Endothelial cell of umbilical vein (primary cell): ENCODE results near the gene CFAP20DC.

ENCODE experiments used
- POLR2A ChIP-seq: IDR thresholded peaks from 2 replicates; pipeline ENCODE4 v1.6.1; 2012; ENCODE audit warnings: low read depth, mild to moderate bottlenecking, control low read depth, low read length
- TF ChIP-seq, protein P1 (sequence below), 2 donors: IDR thresholded peaks; 1 replicate in 1 of 2; 2 replicates in 1 of 2; pipeline ENCODE4 v1.5.1; 2011; ENCODE audit warnings: low read length in 2 of 2, mild to moderate bottlenecking in 2 of 2, moderate library complexity in 2 of 2, control low read depth in 1 of 2, inconsistent platforms in 1 of 2, low read depth in 1 of 2; ENCODE audit not compliant: insufficient read depth in 1 of 2; ENCODE audit errors: extremely low read depth in 1 of 2

DNA sequence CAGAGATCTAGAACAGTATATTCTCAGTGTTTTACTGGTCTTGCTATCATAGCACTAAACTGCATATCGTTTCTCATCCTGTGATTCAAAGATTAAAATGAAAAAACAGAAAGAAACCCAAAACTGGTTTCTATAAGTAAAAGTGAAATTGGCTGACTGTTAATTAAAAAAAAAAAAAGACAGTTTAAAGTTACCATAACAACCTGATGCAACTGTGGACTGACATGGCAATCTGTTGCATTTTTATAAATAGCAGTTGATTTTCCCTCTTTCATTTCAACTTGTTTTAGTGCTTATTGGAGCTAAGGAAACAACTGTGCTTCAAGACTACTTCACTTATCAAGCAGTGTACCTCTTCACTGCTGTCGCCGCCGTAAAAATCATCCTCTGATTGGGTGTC, 186.6 kb downstream of the CFAP20DC start:
- no peak for TF ChIP-seq POLR2A
- TF ChIP-seq, protein P1, sequence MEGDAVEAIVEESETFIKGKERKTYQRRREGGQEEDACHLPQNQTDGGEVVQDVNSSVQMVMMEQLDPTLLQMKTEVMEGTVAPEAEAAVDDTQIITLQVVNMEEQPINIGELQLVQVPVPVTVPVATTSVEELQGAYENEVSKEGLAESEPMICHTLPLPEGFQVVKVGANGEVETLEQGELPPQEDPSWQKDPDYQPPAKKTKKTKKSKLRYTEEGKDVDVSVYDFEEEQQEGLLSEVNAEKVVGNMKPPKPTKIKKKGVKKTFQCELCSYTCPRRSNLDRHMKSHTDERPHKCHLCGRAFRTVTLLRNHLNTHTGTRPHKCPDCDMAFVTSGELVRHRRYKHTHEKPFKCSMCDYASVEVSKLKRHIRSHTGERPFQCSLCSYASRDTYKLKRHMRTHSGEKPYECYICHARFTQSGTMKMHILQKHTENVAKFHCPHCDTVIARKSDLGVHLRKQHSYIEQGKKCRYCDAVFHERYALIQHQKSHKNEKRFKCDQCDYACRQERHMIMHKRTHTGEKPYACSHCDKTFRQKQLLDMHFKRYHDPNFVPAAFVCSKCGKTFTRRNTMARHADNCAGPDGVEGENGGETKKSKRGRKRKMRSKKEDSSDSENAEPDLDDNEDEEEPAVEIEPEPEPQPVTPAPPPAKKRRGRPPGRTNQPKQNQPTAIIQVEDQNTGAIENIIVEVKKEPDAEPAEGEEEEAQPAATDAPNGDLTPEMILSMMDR (IDR thresholded peaks at IDR 0.05; ENCODE audit: extremely low read depth in 1 of 2, insufficient read depth in 1 of 2, low read depth in 1 of 2, low read length in 2 of 2) = no peak
